Measurements from ENCODE around the gene ZNF649. TPM values are rescaled to one million over a fixed set of nuclear protein-coding genes. Genes with fewer than 3 reads are reported as not detected.
A peak's percentile ranks its signal among the peaks of the same experiment; 100 is the strongest.

Gene ZNF649
- total and polyA plus RNA-seq, 2 donors from 2014 or later, result 4.9 to 16.2 TPM

DNA sequence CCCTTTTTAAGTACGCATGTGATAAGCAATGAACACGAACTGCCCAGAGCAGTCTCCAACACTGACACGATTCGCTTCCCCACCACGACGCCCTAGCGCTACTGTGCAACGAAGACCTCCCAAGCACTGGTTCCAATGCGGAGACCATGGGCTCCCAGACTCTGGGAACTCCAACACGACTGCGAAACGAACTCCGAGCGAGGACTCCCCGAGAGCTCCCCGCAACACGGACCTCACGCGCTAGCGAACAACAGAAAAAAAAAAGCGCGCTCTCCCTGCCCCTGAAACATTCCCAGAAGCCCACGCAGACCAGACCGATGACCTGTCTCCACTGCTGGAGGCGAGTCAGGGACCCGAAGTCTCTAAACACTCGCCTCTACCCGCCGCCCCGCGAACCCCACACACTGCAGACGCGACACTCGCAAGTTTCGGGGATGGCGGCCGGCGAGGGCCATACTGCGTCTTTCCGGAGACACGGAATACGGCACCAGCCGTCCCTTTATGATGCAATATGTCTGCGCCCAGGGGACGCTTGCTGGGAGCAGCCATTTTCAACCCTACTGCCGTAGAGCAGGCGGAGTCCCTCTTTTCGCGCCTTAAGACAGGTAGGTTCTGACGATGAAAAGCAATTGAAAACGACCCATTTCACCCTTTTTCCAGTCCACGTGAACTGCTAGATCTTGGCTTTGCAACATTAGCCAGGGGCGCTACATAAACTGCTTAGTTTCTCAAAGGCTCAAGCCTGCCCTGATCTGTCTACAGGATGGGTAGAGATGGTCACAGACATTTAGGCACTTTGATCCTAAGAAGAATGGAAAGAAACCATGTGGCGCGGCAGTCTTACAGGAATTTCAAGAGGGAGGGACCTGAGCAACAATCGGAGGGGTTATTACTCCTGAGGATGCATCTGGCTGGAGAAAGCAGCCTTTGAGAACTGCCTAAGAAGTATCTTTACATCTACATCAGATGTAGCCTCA is 17.0 kb downstream of the ZNF649 start, which contains the start of gene ZNF577:
TSS of gene ZNF577 (minus strand) at position 430 of the 977 bp plus-strand sequence. CDS start 7,569 bp downstream, outside the sequence.
- Histone ChIP-seq H3K36me3 (ENCODE audit: control insufficient read depth in 2 of 3, insufficient read depth in 3 of 3, low read length in 3 of 3) (peaks cover 18 to 28% (median 18%) of the 10 kb centered on the region in 3 donors), H3K9ac (ENCODE audit: low read length in 3 of 3) (peak within 1 kb of the TSS; percentile 52 to 89 (median 86)), H3K9me3 (ENCODE audit: control insufficient read depth in 2 of 3, insufficient read depth in 1 of 3, low read length in 3 of 3) (peaks cover 8 to 43% (median 26%) of the 10 kb centered on the region in 3 donors), H3K27me3 (ENCODE audit: control insufficient read depth, insufficient read depth, low read length) (no peaks in the 10 kb centered on the region), H3K4me1 (ENCODE audit: control insufficient read depth in 2 of 3, insufficient read depth in 2 of 3, low read depth in 1 of 3, low read length in 3 of 3) (no peaks in the 10 kb centered on the region), H3K4me3 (ENCODE audit: low read length in 3 of 3) (peak within 1 kb of the TSS; percentile 77 to 93 (median 91)), H3K27ac (ENCODE audit: low read depth in 2 of 2, low read length in 2 of 2) (peak within 1 kb of the TSS; percentile 63 to 84)
- intact Hi-C loops (cut with DNase I), result no loop called here
- DNase-seq (peak; percentile 95 to 98 (median 96)), FAIRE-seq (no peak)
- no peak for TF ChIP-seq CTCF (IDR thresholded peaks at IDR 0.05; ENCODE audit: borderline replicate concordance, extremely low read depth, insufficient read depth)

DNA sequence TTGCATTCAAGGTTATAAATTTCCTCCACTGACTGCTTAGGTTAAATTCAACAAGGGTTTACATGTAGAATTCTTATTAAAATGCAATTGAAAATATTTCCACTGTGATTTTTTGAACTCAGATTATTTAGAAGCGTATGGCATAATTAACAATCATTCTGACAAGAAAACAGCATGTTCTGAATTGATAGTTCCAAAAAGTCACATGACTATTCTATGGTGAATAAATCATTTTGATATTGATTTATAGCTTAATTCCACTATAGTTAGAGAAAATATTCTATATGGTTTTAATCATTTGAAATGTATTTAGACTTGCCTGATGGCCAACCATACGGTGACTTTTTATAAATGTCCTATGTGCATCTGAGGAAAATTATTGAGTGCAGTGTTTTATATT is 20.1 kb downstream of the ZNF649 start:
- intact Hi-C loops (cut with DNase I), result no loop called here
- no peak for DNase-seq
- H3K9ac ChIP-seq (ENCODE audit: low read length in 3 of 3), result no peak overlapping the region
- H3K4me3 ChIP-seq (ENCODE audit: low read length in 3 of 3), result no peak overlapping the region
- no peak for FAIRE-seq
- peaks cover 0 to 26% (median 10%) of the 10 kb centered on the region in 3 donors for H3K9me3 ChIP-seq (ENCODE audit: control insufficient read depth in 2 of 3, insufficient read depth in 1 of 3, low read length in 3 of 3)
- peaks cover 0 to 11% (median 7%) of the 10 kb centered on the region in 3 donors for H3K36me3 ChIP-seq (ENCODE audit: control insufficient read depth in 2 of 3, insufficient read depth in 3 of 3, low read length in 3 of 3)
- H3K4me1 ChIP-seq (ENCODE audit: control insufficient read depth in 2 of 3, insufficient read depth in 2 of 3, low read depth in 1 of 3, low read length in 3 of 3), result no peaks in the 10 kb centered on the region
- H3K27ac ChIP-seq (ENCODE audit: low read depth in 2 of 2, low read length in 2 of 2), result no peak overlapping the region
- H3K27me3 ChIP-seq (ENCODE audit: control insufficient read depth, insufficient read depth, low read length), result no peaks in the 10 kb centered on the region
- no peak for TF ChIP-seq CTCF (IDR thresholded peaks at IDR 0.05; ENCODE audit: borderline replicate concordance, extremely low read depth, insufficient read depth)

DNA sequence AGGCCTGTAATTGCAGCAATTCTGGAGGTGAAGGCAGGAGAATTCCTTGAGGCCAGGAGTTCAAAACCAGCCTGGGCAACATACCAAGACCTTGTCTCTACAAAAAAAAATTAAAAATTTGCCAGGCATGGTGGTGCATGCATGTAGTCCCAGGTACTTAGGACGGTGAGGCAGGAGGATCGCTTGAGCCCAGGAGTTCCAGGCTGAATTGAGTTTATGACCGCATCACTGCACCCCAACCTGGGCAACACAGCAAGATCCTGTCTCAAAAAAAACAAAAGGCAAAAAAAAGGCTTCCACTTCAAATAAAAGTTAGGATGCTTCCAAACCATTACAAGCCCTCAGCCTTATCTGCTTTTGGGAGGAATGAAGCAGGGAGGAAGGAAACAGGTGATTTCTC is 22.3 kb downstream of the ZNF649 start:
- Histone ChIP-seq H3K4me3 (ENCODE audit: low read length in 3 of 3) (no peak overlapping the region), H3K9me3 (ENCODE audit: control insufficient read depth in 2 of 3, insufficient read depth in 1 of 3, low read length in 3 of 3) (peaks cover 0 to 18% (median 9%) of the 10 kb centered on the region in 3 donors), H3K9ac (ENCODE audit: low read length in 3 of 3) (no peak overlapping the region), H3K36me3 (ENCODE audit: control insufficient read depth in 2 of 3, insufficient read depth in 3 of 3, low read length in 3 of 3) (peaks cover 0 to 20% (median 18%) of the 10 kb centered on the region in 3 donors), H3K4me1 (ENCODE audit: control insufficient read depth in 2 of 3, insufficient read depth in 2 of 3, low read depth in 1 of 3, low read length in 3 of 3) (no peaks in the 10 kb centered on the region), H3K27ac (ENCODE audit: low read depth in 2 of 2, low read length in 2 of 2) (no peak overlapping the region), H3K27me3 (ENCODE audit: control insufficient read depth, insufficient read depth, low read length) (no peaks in the 10 kb centered on the region)
- TF ChIP-seq CTCF (IDR thresholded peaks at IDR 0.05; ENCODE audit: borderline replicate concordance, extremely low read depth, insufficient read depth), result no peak
- DNase-seq, result no peak
- FAIRE-seq, result no peak
- intact Hi-C loops (cut with DNase I), result no loop called here
